T-helper 2 cell (primary cell): ENCODE measurements around the gene FAM53B.
"Not testable (repeated sequence)": the region's sequence is repeated elsewhere in the genome, so short reads cannot be mapped to it uniquely, and the experiment has no call there.

ENCODE experiments used
- DNase-seq, 5 experiments: peaks; one replicate each; pipeline versions ENCODE4 v3.0.0 to v3.0.0-alpha.2; 2012 to 2022
- total RNA-seq, 2 donors: gene quantifications; one replicate each; lab custom pipeline; 2026; lab: John Stamatoyannopoulos, UW

The FAM53B gene
- total RNA-seq, result 86.7 to 102 reads per million in 2 donors

- peak; percentile 69 to 90 (median 78) for DNase-seq
These were observed at the start of gene FAM53B for GRCh38 chr10:124744102-124745050. Gene FAM53B, minus strand, starts transcription at chr10:124744378. Its CDS starts 37,665 bp downstream, at chr10:124706713.

GRCh38 chr10:124792998-124793352 is 48.8 kb upstream of the FAM53B start:
- DNase-seq, result no peak

- DNase-seq, result peak; percentile 56 to 91 (median 74)
These were observed 47.6 kb upstream of the FAM53B start, which contains the start of gene EEF1AKMT2 for GRCh38 chr10:124791547-124792348. Gene EEF1AKMT2, minus strand, starts transcription at chr10:124791887. Its CDS starts 54 bp downstream, at chr10:124791833.

- not testable (repeated sequence) for DNase-seq
These were observed 38.7 kb upstream of the FAM53B start for GRCh38 chr10:124782900-124783299.

- DNase-seq, result no peak
These were observed 24.6 kb upstream of the FAM53B start for GRCh38 chr10:124768791-124769190.

- no peak for DNase-seq
These were observed 21.1 kb upstream of the FAM53B start for GRCh38 chr10:124765256-124765655.

- no peak for DNase-seq
These were observed 19.1 kb upstream of the FAM53B start for GRCh38 chr10:124763267-124763666.

- no peak for DNase-seq
These were observed 18.1 kb upstream of the FAM53B start for GRCh38 chr10:124762281-124762680.

- DNase-seq, result no peak
These were observed 12.2 kb upstream of the FAM53B start for GRCh38 chr10:124756156-124756903.

GRCh38 chr10:124755581-124755980 is 11.4 kb upstream of the FAM53B start:
- no peak for DNase-seq

GRCh38 chr10:124754227-124754626 is 10.0 kb upstream of the FAM53B start:
- DNase-seq, result no peak

GRCh38 chr10:124748953-124749645 is 4.9 kb upstream of the FAM53B start:
- no peak for DNase-seq

GRCh38 chr10:124748166-124748565 is 4.0 kb upstream of the FAM53B start:
- no peak for DNase-seq

- DNase-seq, result no peak
These were observed 3.6 kb upstream of the FAM53B start for GRCh38 chr10:124747745-124748144.

- no peak for DNase-seq
These were observed 2.8 kb upstream of the FAM53B start for GRCh38 chr10:124746992-124747391.

- not testable (repeated sequence) for DNase-seq
These were observed 2.3 kb upstream of the FAM53B start for GRCh38 chr10:124746447-124746846.

- DNase-seq, result peak in 1 of 5 experiments; percentile 56
These were observed 1.5 kb upstream of the FAM53B start for GRCh38 chr10:124745673-124746072.

GRCh38 chr10:124745252-124745651 is 1.1 kb upstream of the FAM53B start:
- DNase-seq, result no peak

GRCh38 chr10:124743191-124744101 is 732 bp downstream of the FAM53B start:
- DNase-seq, result peak in 1 of 5 experiments; percentile 39

- no peak for DNase-seq
These were observed 1.6 kb downstream of the FAM53B start for GRCh38 chr10:124742413-124743190.
